Naive B cell (primary cell): ENCODE measurements around the gene EGR4. TPM values are rescaled to one million over a fixed set of nuclear protein-coding genes. Genes with fewer than 3 reads are reported as not detected.

ENCODE experiments used
- ATAC-seq, 2 donors: fragments of 150-1000 bp; cut with Tn5 transposase; 2 replicates each; pipeline ENCODE4 v1.10.0; 2021; ENCODE audit warnings: low read depth in 2 of 2, mild to moderate bottlenecking in 2 of 2, moderate library complexity in 2 of 2
- DNase-seq: peaks from one replicate; pipeline ENCODE4 v3.0.0; 2022
- H3K27ac Mint-ChIP-seq, 6 donors: one replicate each; pipeline ENCODE4 v1.8.0; 2020 to 2022; ENCODE audit warnings: mild to moderate bottlenecking in 6 of 6, mixed read lengths in 6 of 6, moderate library complexity in 5 of 6, inconsistent platforms in 2 of 6
- H3K27me3 Mint-ChIP-seq, 3 donors: one replicate each; pipeline ENCODE4 v1.8.0; 2021 to 2022; ENCODE audit warnings: mixed read lengths in 3 of 3, mild to moderate bottlenecking in 1 of 3
- H3K36me3 Mint-ChIP-seq, 2 donors: one replicate each; pipeline ENCODE4 v1.8.0; 2020 to 2022; ENCODE audit warnings: mixed read lengths in 2 of 2, inconsistent platforms in 1 of 2, mild to moderate bottlenecking in 1 of 2
- H3K4me1 Mint-ChIP-seq, 3 donors: one replicate each; pipeline ENCODE4 v1.8.0; 2020 to 2022; ENCODE audit warnings: mixed read lengths in 3 of 3, inconsistent platforms in 1 of 3, mild to moderate bottlenecking in 1 of 3, moderate library complexity in 1 of 3
- H3K4me3 Mint-ChIP-seq, 8 donors: one replicate each; pipeline ENCODE4 v1.8.0; 2020 to 2022; ENCODE audit warnings: mild to moderate bottlenecking in 8 of 8, mixed read lengths in 8 of 8, moderate library complexity in 8 of 8, inconsistent platforms in 2 of 8
- H3K9me3 Mint-ChIP-seq, 7 donors: one replicate each; pipeline ENCODE4 v1.8.0; 2020 to 2022; ENCODE audit warnings: mixed read lengths in 7 of 7, mild to moderate bottlenecking in 5 of 7, inconsistent platforms in 2 of 7, moderate library complexity in 1 of 7
- polyA plus RNA-seq, 6 donors: library from polyadenylated mRNA; unstranded; fragments of 300-500 nt; fragmentation: Illumina TruSeq; gene quantifications; one replicate each; pipeline ENCODE4 v1.2.3, GENCODE V29; 2021; ENCODE audit warnings: low read depth in 6 of 6

Gene EGR4
- polyA plus RNA-seq, result under 1 TPM in 3 of 6 donors, not detected in 3; 0.23 to 0.84 (median 0.49) TPM

DNA sequence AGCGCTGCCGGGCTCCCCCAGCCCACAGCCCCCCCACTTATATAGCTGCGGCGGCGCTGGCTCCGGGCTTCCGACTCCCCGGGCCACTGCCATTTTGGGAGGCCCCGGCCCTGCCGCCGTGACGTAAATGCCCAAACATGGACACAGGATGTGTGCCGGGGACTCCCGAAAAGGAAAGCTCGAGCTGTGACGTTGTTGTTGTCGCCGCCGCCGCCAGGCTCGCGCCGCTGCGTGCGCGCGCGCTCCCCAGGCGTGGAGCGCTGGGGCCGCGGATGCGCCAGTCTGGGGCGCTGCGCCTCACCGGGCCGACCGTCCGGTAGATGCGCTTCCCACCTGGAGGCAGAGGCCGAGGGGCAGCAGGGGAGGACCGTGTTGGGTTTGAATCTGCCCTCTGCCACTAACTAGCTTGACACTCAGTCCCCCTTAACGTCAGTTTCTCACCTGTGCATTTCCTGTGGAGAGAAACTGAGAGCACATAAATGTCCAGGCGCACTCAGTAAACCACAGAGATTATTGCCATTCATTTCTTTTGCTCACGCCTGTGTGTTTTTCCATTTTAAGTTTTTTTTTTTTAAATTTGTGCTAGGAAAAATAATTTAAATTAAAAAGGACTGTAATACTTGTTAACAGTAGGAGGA, at the start of gene EGR4:
Gene EGR4, minus strand, starts transcription at position 15 of the 638 bp plus-strand sequence. CDS start 231 bp downstream, outside the sequence.
- ATAC-seq (peak; percentile 89 to 91), DNase-seq (peak; percentile 86)
- H3K36me3 Mint-ChIP-seq, result peaks cover 0 to 15% of the 10 kb centered on the region in 2 donors
- H3K27me3 Mint-ChIP-seq, result peaks cover 50 to 69% (median 60%) of the 10 kb centered on the region in 3 donors
- H3K9me3 Mint-ChIP-seq, result peaks cover 0 to 3% (median 0%) of the 10 kb centered on the region in 7 donors
- H3K27ac Mint-ChIP-seq, result peak within 1 kb of the TSS in 5 of 6 donors; percentile 64 to 84 (median 80)
- peaks cover 5 to 18% (median 17%) of the 10 kb centered on the region in 3 donors for H3K4me1 Mint-ChIP-seq
- peak within 1 kb of the TSS; percentile 58 to 81 (median 71) for H3K4me3 Mint-ChIP-seq

DNA sequence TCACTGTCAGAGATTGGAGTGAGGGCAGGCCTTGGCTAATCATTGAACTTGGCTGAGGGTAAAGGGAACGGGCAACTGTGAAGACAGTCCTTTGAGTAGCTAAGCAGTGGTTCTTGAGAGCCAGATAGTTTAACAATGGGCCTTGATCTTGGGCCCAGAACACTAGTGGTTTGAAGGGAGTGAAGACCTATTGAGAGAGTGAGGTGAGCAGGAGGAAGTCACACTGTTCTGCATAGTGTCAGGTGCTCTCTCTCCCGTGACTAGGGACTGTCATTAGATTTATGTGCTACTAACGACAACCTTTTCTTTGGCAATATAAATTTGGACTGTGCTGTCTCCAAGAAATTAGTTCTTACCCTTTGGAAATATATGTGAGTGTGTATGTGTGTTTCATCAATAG, 47.7 kb upstream of the EGR4 start:
- ATAC-seq (peak in 1 of 2 donors; percentile 30), DNase-seq (no peak)
- no peak overlapping the region for H3K27ac Mint-ChIP-seq
- peaks cover 0 to 5% (median 0%) of the 10 kb centered on the region in 7 donors for H3K9me3 Mint-ChIP-seq
- H3K27me3 Mint-ChIP-seq, result peaks cover 0 to 12% (median 4%) of the 10 kb centered on the region in 3 donors
- peaks cover 4 to 12% (median 10%) of the 10 kb centered on the region in 3 donors for H3K4me1 Mint-ChIP-seq
- no peak overlapping the region for H3K4me3 Mint-ChIP-seq
- H3K36me3 Mint-ChIP-seq, result no peaks in the 10 kb centered on the region

DNA sequence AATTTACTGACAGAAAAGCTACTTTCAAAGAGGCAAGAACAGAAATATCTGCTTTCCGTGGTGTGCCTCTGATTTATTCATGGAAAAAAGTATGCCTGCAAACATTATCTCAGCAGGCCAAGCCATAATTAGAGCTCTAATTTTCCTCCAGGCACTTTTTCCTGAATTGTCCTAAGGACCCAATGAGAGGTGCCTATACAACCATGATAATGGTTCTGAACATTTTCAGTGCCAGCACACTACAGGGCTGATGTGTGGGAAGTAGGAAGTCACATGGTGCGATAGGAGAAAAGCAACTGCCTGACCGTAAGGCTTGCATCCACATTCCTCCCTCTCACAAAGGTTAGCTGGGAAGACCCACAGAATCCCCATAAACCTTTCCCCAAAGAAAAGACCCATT, 45.9 kb upstream of the EGR4 start:
- Mint-ChIP-seq H3K36me3 (no peaks in the 10 kb centered on the region), H3K4me1 (peaks cover 4 to 10% (median 9%) of the 10 kb centered on the region in 3 donors), H3K4me3 (no peak overlapping the region), H3K27ac (no peak overlapping the region), H3K27me3 (peaks cover 0 to 5% (median 0%) of the 10 kb centered on the region in 3 donors), H3K9me3 (peaks cover 0 to 15% (median 11%) of the 10 kb centered on the region in 7 donors)
- DNase-seq (no peak), ATAC-seq (no peak)

DNA sequence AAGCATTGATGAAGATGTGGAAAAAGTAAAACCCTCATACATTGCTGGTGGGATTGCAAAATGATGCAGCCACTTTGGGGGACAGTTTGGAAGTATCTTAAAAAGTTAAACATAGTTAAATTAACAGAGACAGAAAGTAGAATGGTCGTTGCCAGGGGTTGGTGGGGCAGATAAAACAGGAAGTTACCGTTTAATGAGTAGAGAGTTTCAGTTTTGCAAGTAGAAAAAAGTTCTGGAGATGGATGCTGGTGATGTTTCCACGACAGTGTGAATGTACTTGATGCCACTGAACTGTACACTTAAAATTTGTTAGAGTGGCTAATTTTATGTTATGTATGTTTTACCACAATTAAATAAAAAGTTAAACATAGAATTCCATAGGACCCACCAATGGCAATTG, 44.5 kb upstream of the EGR4 start:
- no peak overlapping the region for H3K4me3 Mint-ChIP-seq
- peak overlapping the region in 1 of 6 donors; percentile 25 for H3K27ac Mint-ChIP-seq
- peaks cover 0 to 24% (median 13%) of the 10 kb centered on the region in 7 donors for H3K9me3 Mint-ChIP-seq
- peaks cover 0 to 9% (median 0%) of the 10 kb centered on the region in 3 donors for H3K27me3 Mint-ChIP-seq
- H3K4me1 Mint-ChIP-seq, result peaks cover 4 to 10% (median 9%) of the 10 kb centered on the region in 3 donors
- H3K36me3 Mint-ChIP-seq, result no peaks in the 10 kb centered on the region
- no peak for DNase-seq
- ATAC-seq, result peak in 1 of 2 donors; percentile 36

DNA sequence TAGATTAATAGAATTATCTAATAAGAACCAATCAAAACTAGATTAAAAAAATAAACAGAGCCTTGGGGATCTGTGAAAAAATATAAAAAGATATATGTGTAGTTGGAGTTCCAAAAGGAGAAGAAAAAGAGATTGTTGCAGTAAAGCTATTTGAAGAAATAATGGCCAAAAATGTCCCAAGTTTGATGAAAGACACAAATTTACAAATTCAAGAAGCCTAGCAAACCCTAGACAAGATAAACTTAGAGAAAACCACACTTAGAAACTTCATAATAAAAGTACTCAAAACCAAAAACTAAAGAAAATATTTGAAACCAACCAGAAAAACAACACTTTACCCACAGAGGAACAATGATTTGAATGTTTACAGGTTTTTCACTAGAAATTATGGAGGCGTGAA, 41.3 kb upstream of the EGR4 start:
- ATAC-seq (no peak), DNase-seq (no peak)
- Mint-ChIP-seq H3K27me3 (peaks cover 5 to 24% (median 9%) of the 10 kb centered on the region in 3 donors), H3K27ac (no peak overlapping the region), H3K4me3 (no peak overlapping the region), H3K36me3 (no peaks in the 10 kb centered on the region), H3K4me1 (peaks cover 4 to 10% (median 9%) of the 10 kb centered on the region in 3 donors), H3K9me3 (peaks cover 0 to 25% (median 13%) of the 10 kb centered on the region in 7 donors)

DNA sequence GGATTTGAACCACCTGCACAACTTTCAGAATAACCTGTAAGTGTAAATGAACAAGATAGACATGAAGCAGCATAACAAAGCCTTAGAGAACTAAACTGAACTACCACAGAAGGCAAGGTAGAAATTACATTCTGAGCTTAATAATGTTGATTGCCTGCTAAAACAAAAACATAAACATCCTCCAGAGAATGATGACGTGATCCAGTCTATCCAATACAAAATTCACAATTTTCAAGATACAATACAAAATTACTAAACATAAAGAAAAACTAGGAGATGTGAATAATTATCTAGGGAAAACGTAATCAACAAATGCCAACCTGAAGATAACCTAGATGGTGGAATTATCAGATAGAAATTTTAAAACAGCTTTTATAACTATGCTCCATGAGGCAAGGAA, 40.7 kb upstream of the EGR4 start:
- peaks cover 0 to 30% (median 13%) of the 10 kb centered on the region in 7 donors for H3K9me3 Mint-ChIP-seq
- no peaks in the 10 kb centered on the region for H3K36me3 Mint-ChIP-seq
- H3K27me3 Mint-ChIP-seq, result peaks cover 8 to 29% (median 15%) of the 10 kb centered on the region in 3 donors
- H3K27ac Mint-ChIP-seq, result no peak overlapping the region
- peaks cover 4 to 10% (median 9%) of the 10 kb centered on the region in 3 donors for H3K4me1 Mint-ChIP-seq
- no peak overlapping the region for H3K4me3 Mint-ChIP-seq
- DNase-seq (no peak), ATAC-seq (no peak)

DNA sequence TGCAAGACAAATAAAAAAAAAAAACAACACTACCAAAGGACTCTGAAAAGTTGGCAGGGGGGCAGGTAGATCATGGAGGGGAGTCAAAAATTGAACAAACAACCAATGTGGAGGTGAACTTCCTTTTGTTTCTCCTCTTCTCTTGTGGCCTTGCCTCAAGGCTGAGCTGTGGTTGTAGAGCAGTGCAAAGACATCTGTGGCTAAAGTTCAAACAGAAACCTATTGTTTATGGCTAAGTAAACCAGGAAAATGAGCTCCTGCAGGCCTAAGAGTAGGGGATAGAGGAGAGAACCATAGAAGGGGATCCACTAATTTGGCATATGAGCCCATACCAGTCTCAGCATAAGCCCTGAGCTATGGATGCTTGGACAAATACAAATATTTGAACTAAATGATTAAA, 40.2 kb upstream of the EGR4 start:
- Mint-ChIP-seq H3K36me3 (no peaks in the 10 kb centered on the region), H3K4me3 (no peak overlapping the region), H3K4me1 (peaks cover 4 to 10% (median 9%) of the 10 kb centered on the region in 3 donors), H3K27ac (no peak overlapping the region), H3K9me3 (peaks cover 0 to 35% (median 13%) of the 10 kb centered on the region in 7 donors), H3K27me3 (peaks cover 8 to 34% (median 20%) of the 10 kb centered on the region in 3 donors)
- ATAC-seq (no peak), DNase-seq (no peak)

DNA sequence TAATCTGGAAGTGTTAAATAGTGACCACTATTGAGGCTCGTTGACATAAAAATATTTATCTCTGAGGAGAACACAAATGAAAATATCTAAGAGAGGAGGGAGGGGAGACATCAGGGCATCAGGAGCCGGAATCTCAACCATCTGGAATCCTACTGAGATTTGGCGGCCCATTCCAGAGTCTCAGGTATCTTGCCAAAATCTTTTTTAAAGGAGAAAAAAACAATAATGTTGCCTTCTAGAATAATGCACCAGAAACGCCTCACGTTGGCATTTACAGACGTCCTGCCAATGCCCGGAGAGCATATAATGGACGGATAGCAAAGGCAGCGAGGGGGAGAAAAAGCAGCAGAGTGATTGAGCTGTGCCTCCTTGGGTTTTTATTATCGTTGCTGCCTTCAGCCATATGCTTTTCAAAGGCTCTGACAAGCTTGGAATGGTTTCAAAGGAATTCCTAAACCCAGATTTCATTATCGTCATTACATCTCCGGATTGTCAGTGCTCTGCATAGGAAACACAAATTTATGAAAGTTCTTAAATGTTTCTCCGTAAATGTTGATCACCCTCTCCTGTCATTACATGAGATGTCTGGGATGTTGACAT, 30.9 kb upstream of the EGR4 start:
- peaks cover 42 to 73% (median 62%) of the 10 kb centered on the region in 3 donors for H3K27me3 Mint-ChIP-seq
- peaks cover 0 to 10% (median 3%) of the 10 kb centered on the region in 7 donors for H3K9me3 Mint-ChIP-seq
- DNase-seq (no peak), ATAC-seq (no peak)
- H3K4me3 Mint-ChIP-seq, result no peak overlapping the region
- no peaks in the 10 kb centered on the region for H3K36me3 Mint-ChIP-seq
- H3K4me1 Mint-ChIP-seq, result no peaks in the 10 kb centered on the region
- peak overlapping the region in 1 of 6 donors; percentile 40 for H3K27ac Mint-ChIP-seq

DNA sequence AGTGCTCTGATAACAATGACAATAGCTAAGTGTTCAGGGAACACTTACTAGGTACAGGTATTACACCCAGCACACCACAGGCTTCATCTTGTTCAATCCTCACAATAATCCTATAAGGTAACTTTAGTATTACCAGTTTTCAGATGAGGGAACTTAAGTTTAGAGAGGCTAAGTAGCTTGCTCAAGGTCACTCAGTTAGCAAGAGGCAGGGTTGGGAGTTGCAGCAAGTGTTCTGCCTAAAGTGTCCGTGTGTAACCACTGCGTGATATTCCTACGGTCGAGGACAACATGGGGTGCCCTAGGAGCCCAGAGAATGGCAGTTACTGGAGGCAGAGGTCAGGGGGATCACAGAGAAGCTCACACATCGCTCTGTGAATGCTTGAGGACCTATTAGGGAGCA, 30.2 kb upstream of the EGR4 start:
- peaks cover 45 to 69% (median 62%) of the 10 kb centered on the region in 3 donors for H3K27me3 Mint-ChIP-seq
- ATAC-seq, result no peak
- no peaks in the 10 kb centered on the region for H3K36me3 Mint-ChIP-seq
- no peak overlapping the region for H3K4me3 Mint-ChIP-seq
- peaks cover 0 to 4% (median 3%) of the 10 kb centered on the region in 7 donors for H3K9me3 Mint-ChIP-seq
- DNase-seq, result no peak
- H3K4me1 Mint-ChIP-seq, result no peaks in the 10 kb centered on the region
- H3K27ac Mint-ChIP-seq, result no peak overlapping the region

DNA sequence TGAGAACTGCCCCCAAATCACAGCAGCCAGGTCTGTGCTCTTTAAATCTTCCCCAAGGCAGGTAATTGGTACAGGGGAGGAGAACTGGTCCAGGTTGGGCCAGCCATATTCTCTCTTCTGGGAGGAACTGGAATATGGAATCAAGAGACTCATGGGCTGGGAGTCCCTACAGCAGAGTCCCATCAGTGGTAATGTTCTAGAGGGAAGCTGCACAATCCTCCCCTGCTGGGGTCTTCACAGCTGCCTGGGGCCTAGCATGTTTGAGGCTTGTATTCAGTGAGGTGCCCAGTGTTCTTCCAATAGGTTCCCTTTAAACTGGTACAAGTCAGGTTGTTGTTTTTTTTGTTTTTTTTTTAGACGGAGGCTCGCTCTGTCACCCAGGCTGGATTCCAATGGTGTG, 21.1 kb upstream of the EGR4 start:
- no peaks in the 10 kb centered on the region for H3K36me3 Mint-ChIP-seq
- peaks cover 0 to 9% (median 6%) of the 10 kb centered on the region in 7 donors for H3K9me3 Mint-ChIP-seq
- no peak for ATAC-seq
- H3K27ac Mint-ChIP-seq, result no peak overlapping the region
- no peak for DNase-seq
- H3K27me3 Mint-ChIP-seq, result peaks cover 46 to 62% (median 58%) of the 10 kb centered on the region in 3 donors
- no peak overlapping the region for H3K4me3 Mint-ChIP-seq
- no peaks in the 10 kb centered on the region for H3K4me1 Mint-ChIP-seq

DNA sequence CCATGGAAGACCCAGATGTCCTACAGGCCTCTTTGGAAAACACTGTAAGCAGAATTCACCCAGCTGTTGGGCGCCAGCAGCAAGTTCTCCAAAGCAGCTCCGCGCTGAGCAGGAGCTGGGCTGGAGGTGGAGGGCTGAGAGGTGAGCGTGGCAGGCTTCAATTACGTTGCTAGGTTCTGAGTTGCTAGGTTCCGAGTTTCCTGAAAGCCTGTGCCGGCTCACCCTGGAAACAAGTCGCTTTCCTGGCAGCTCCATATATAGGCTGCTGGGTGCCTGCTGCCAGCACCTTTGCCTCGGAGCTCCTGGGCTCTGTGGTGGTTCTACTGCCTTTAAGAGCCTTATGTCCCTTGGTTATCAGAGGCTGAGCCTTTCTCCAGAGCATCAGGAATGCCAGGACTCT, 14.4 kb upstream of the EGR4 start:
- Mint-ChIP-seq H3K4me3 (no peak overlapping the region), H3K36me3 (no peaks in the 10 kb centered on the region), H3K9me3 (peaks cover 0 to 9% (median 6%) of the 10 kb centered on the region in 7 donors), H3K27me3 (peaks cover 39 to 54% (median 40%) of the 10 kb centered on the region in 3 donors), H3K4me1 (no peaks in the 10 kb centered on the region), H3K27ac (no peak overlapping the region)
- ATAC-seq (no peak), DNase-seq (no peak)

DNA sequence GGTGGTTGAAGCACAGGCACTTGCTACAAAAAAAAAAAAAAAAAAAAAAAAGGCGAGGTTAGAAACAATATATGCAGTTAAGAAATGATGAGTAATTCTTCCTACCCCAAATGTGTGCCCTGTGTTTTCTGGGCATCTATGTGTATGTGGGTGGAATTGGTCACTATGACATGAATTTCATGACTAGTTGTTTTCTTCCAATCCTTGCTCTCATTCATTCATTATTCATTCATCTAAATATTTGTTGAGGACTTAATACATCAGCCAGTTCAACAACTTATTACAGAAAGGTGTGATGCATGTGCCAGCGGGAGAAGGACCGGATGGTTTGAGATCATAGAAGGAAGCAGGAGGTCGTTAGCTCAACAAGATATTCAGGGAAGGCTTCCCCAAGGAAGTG, 8.3 kb upstream of the EGR4 start:
- peaks cover 44 to 71% (median 58%) of the 10 kb centered on the region in 3 donors for H3K27me3 Mint-ChIP-seq
- H3K4me1 Mint-ChIP-seq, result peaks cover 0 to 1% (median 0%) of the 10 kb centered on the region in 3 donors

DNA sequence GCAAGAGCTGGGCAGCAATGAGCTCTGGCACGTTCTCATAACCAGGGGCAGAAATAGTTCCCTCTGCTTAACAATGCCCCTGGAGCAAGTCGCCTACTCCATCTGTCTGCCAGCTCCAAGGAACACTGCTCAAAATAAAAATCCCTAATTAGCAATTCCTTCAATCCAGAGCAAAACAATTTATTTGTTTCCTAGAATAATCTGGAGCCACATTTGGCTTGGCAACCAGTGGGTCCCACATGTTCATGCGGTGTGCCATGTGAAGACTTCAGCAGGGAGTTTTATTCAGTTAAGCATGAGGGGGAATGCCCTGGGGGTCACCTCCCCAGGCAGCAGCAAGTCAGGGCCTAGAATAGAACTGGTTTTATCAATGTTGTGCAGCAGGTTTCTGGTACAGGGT, 7.6 kb upstream of the EGR4 start:
- no peaks in the 10 kb centered on the region for H3K9me3 Mint-ChIP-seq
- no peak overlapping the region for H3K27ac Mint-ChIP-seq
- H3K4me1 Mint-ChIP-seq, result peaks cover 0 to 1% (median 0%) of the 10 kb centered on the region in 3 donors
- peaks cover 51 to 75% (median 63%) of the 10 kb centered on the region in 3 donors for H3K27me3 Mint-ChIP-seq
- DNase-seq (no peak), ATAC-seq (no peak)
- peak overlapping the region in 1 of 8 donors; percentile 13 for H3K4me3 Mint-ChIP-seq
- peaks cover 0 to 7% of the 10 kb centered on the region in 2 donors for H3K36me3 Mint-ChIP-seq

More for the DNA sequence above, 8.3 kb upstream of the EGR4 start:
- Mint-ChIP-seq H3K9me3 (no peaks in the 10 kb centered on the region), H3K36me3 (peaks cover 0 to 4% of the 10 kb centered on the region in 2 donors), H3K4me3 (no peak overlapping the region), H3K27ac (no peak overlapping the region)
- ATAC-seq (no peak), DNase-seq (no peak)
